SK-N-SH (cell line): ENCODE results near the gene PLEKHA6. TPM values are rescaled to one million over a fixed set of nuclear protein-coding genes. Genes with fewer than 3 reads are reported as not detected.

Experiments used
- CTCF ChIA-PET: fragments of 300-600, 350-600 bp; formaldehyde crosslinking; extraction: SDS; loops from one replicate; lab custom pipeline; 2021; lab: Yijun Ruan, JAX
- POLR2A ChIA-PET: fragments of 350-600 bp; sonication (Branson Sonifier 250); formaldehyde crosslinking; extraction: SDS; loops from one replicate; lab custom pipeline; 2020; ENCODE audit warnings: antibody characterized with exemption, inconsistent platforms; lab: Yijun Ruan, JAX
- DNase-seq: peaks from one replicate; pipeline ENCODE4 v3.0.0; 2012
- H2AFZ ChIP-seq: fragments of 200-600 bp; sonication (generic); 2 replicates; pipeline ENCODE4 v1.8.1; 2016; ENCODE audit warnings: antibody characterized with exemption, mild to moderate bottlenecking, low read depth
- H3F3A ChIP-seq: fragments of 200-600 bp; sonication (generic); replicated peaks from 2 replicates; pipeline ENCODE3; 2016; ENCODE audit warnings: antibody characterized with exemption, mild to moderate bottlenecking; ENCODE audit not compliant: insufficient read depth
- H3K27ac ChIP-seq, 2 experiments: fragments of 200-500 bp in 1 of 2; fragments of 200-600 bp in 1 of 2; sonication (Bioruptor generic) in 1 of 2; sonication (generic), shearing (Covaris generic) in 1 of 2; 2 replicates each; pipeline versions ENCODE4 v1.5.1 to v1.6.1; 2014 to 2016; ENCODE audit warnings: low read depth in 2 of 2, inconsistent platforms in 1 of 2, low read length in 1 of 2, mild to moderate bottlenecking in 1 of 2, mixed read lengths in 1 of 2
- H3K27me3 ChIP-seq: fragments of 200-600 bp; sonication (generic), shearing (Covaris generic); 2 replicates; pipeline ENCODE4 v1.6.1; 2016; ENCODE audit warnings: mixed run types; ENCODE audit not compliant: insufficient read depth
- H3K36me3 ChIP-seq, 2 experiments: fragments of 200-500 bp in 1 of 2; fragments of 200-600 bp in 1 of 2; sonication (Bioruptor generic) in 1 of 2; sonication (generic) in 1 of 2; replicated peaks in 1 of 2; 2 replicates each; pipeline versions ENCODE3 to v1.5.1; 2014 to 2016; ENCODE audit warnings: low read length in 1 of 2, mild to moderate bottlenecking in 1 of 2; ENCODE audit not compliant: insufficient read depth in 2 of 2, control insufficient read depth in 1 of 2
- H3K4me1 ChIP-seq, 2 experiments: fragments of 200-500 bp in 1 of 2; fragments of 200-600 bp in 1 of 2; sonication (Bioruptor generic) in 1 of 2; sonication (generic), shearing (Covaris generic) in 1 of 2; 2 replicates each; pipeline versions ENCODE4 v1.5.1 to v1.6.1; 2014 to 2016; ENCODE audit warnings: low read depth in 1 of 2, low read length in 1 of 2, mixed run types in 1 of 2; ENCODE audit not compliant: insufficient read depth in 2 of 2, control insufficient read depth in 1 of 2
- H3K4me2 ChIP-seq: fragments of 200-600 bp; sonication (generic), shearing (Covaris generic); 2 replicates; pipeline ENCODE4 v1.6.1; 2017; ENCODE audit warnings: mixed run types
- H3K4me3 ChIP-seq, 2 experiments: fragments of 200-500 bp in 1 of 2; fragments of 200-600 bp in 1 of 2; sonication (Bioruptor generic) in 1 of 2; sonication (generic), shearing (Covaris generic) in 1 of 2; 2 replicates each; pipeline versions ENCODE4 v1.5.1 to v1.8.1; 2014 to 2016; ENCODE audit warnings: low read depth in 2 of 2, inconsistent platforms in 1 of 2, low read length in 1 of 2, mild to moderate bottlenecking in 1 of 2, mixed read lengths in 1 of 2, moderate library complexity in 1 of 2
- H3K79me2 ChIP-seq: fragments of 200-600 bp; sonication (generic); 2 replicates; pipeline ENCODE4 v1.8.1; 2017; ENCODE audit warnings: mild to moderate bottlenecking; ENCODE audit not compliant: insufficient read depth
- H3K9ac ChIP-seq: fragments of 200-600 bp; sonication (generic); 2 replicates; pipeline ENCODE4 v1.6.1; 2017; ENCODE audit warnings: mixed run types
- H3K9me2 ChIP-seq: fragments of 200-600 bp; sonication (generic); 2 replicates; pipeline ENCODE4 v1.6.1; 2017; ENCODE audit warnings: mixed run types
- H3K9me3 ChIP-seq: fragments of 200-600 bp; sonication (generic); 2 replicates; pipeline ENCODE4 v1.6.1; 2017; ENCODE audit warnings: mixed run types, mild to moderate bottlenecking, moderate library complexity
- H4K20me1 ChIP-seq: fragments of 200-600 bp; sonication (generic); 2 replicates; pipeline ENCODE4 v1.6.1; 2017; ENCODE audit warnings: mild to moderate bottlenecking, mixed run types; ENCODE audit not compliant: insufficient read depth
- CHD2 ChIP-seq: fragments of 150-350 bp; IDR thresholded peaks from 2 replicates; pipeline ENCODE4 v1.6.1; 2018; ENCODE audit warnings: low read length; ENCODE audit not compliant: partially characterized antibody
- ELF1 ChIP-seq: IDR thresholded peaks from 2 replicates; pipeline ENCODE4 v1.4.0; 2012
- EP300 ChIP-seq, 2 experiments: IDR thresholded peaks; 2 replicates each; pipeline versions ENCODE4 v1.4.0 to v1.6.1; 2012; ENCODE audit warnings: borderline replicate concordance in 1 of 2, low read depth in 1 of 2, low read length in 1 of 2
- FOXM1 ChIP-seq: IDR thresholded peaks from 2 replicates; pipeline ENCODE4 v1.4.0; 2012; ENCODE audit warnings: low read depth, mild to moderate bottlenecking
- GABPA ChIP-seq: IDR thresholded peaks from 2 replicates; pipeline ENCODE4 v1.4.0; 2012; ENCODE audit warnings: low read depth, mild to moderate bottlenecking
- MEF2A ChIP-seq: IDR thresholded peaks from 2 replicates; pipeline ENCODE4 v1.4.0; 2012; ENCODE audit warnings: low read depth, borderline replicate concordance
- NFIC ChIP-seq: IDR thresholded peaks from 2 replicates; pipeline ENCODE4 v1.4.0; 2012; ENCODE audit warnings: borderline replicate concordance
- RAD21 ChIP-seq: IDR thresholded peaks from 2 replicates; pipeline ENCODE4 v1.6.1; 2012; ENCODE audit warnings: mild to moderate bottlenecking, low read length
- RCOR1 ChIP-seq: fragments of 150-350 bp; IDR thresholded peaks from 2 replicates; pipeline ENCODE4 v1.6.1; 2017; ENCODE audit warnings: antibody characterized with exemption, low read length
- TCF12 ChIP-seq: IDR thresholded peaks from 2 replicates; pipeline ENCODE4 v1.4.0; 2012
- WGBS: methylation state at CpG from one replicate; pipeline ENCODE4 v1.1.6; 2017; ENCODE audit warnings: low lambda C conversion rate; 5-methylcytosine and 5-hydroxymethylcytosine counted together
- polyA plus RNA-seq, 3 experiments: library from polyadenylated mRNA; depleted of rRNA; stranded (reverse); fragments of >200 nt; gene quantifications; 2 replicates each; pipeline ENCODE4 v1.2.3, GENCODE V29; 2012
- TF ChIP-seq, protein P1 (sequence below): IDR thresholded peaks from 2 replicates; pipeline ENCODE4 v1.6.1; 2012; ENCODE audit warnings: mild to moderate bottlenecking, low read depth, low read length, moderate library complexity
- TF ChIP-seq, protein P2 (sequence below): IDR thresholded peaks from 2 replicates; pipeline ENCODE4; 2012
- TF ChIP-seq, protein P3 (sequence below): fragments of 200-600 bp; sonication (generic); IDR thresholded peaks from 2 replicates; pipeline ENCODE4 v1.6.1; 2017; ENCODE audit warnings: antibody characterized with exemption, mild to moderate bottlenecking, moderate library complexity

Gene PLEKHA6
- polyA plus RNA-seq, 1 of the 3 experiments (the other 2 are of a cell fraction), result 1.2 TPM

DNA sequence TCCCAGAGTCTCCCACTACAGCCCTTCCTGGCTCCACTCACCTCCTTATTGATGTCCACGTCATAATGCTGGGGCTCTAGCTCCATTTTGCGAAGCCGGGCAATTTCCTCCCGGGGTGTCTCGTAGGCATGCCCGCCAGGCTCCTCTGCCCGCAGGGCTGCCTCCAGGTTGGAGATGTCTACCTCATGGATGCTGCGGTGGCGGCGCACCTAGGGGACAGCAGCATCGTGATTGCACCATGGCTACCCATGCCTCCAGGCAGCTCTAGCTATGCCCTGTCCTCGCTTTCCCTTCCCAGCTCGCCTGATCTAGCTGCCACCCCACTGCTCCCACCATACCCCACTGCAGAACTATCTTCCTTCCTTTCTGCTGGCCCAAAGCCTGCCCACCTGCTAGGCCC is 130.8 kb downstream of the PLEKHA6 start (continued):
- TF ChIP-seq, protein P1, sequence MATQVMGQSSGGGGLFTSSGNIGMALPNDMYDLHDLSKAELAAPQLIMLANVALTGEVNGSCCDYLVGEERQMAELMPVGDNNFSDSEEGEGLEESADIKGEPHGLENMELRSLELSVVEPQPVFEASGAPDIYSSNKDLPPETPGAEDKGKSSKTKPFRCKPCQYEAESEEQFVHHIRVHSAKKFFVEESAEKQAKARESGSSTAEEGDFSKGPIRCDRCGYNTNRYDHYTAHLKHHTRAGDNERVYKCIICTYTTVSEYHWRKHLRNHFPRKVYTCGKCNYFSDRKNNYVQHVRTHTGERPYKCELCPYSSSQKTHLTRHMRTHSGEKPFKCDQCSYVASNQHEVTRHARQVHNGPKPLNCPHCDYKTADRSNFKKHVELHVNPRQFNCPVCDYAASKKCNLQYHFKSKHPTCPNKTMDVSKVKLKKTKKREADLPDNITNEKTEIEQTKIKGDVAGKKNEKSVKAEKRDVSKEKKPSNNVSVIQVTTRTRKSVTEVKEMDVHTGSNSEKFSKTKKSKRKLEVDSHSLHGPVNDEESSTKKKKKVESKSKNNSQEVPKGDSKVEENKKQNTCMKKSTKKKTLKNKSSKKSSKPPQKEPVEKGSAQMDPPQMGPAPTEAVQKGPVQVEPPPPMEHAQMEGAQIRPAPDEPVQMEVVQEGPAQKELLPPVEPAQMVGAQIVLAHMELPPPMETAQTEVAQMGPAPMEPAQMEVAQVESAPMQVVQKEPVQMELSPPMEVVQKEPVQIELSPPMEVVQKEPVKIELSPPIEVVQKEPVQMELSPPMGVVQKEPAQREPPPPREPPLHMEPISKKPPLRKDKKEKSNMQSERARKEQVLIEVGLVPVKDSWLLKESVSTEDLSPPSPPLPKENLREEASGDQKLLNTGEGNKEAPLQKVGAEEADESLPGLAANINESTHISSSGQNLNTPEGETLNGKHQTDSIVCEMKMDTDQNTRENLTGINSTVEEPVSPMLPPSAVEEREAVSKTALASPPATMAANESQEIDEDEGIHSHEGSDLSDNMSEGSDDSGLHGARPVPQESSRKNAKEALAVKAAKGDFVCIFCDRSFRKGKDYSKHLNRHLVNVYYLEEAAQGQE, result no peak
- no peak for TF ChIP-seq NFIC
- TF ChIP-seq TCF12, result no peak
- no peak for TF ChIP-seq ELF1
- no peak for TF ChIP-seq EP300 (IDR thresholded peaks at IDR 0.05; ENCODE audit: borderline replicate concordance in 1 of 2, low read depth in 1 of 2, low read length in 1 of 2)
- no peak for TF ChIP-seq CHD2
- TF ChIP-seq, protein P2, sequence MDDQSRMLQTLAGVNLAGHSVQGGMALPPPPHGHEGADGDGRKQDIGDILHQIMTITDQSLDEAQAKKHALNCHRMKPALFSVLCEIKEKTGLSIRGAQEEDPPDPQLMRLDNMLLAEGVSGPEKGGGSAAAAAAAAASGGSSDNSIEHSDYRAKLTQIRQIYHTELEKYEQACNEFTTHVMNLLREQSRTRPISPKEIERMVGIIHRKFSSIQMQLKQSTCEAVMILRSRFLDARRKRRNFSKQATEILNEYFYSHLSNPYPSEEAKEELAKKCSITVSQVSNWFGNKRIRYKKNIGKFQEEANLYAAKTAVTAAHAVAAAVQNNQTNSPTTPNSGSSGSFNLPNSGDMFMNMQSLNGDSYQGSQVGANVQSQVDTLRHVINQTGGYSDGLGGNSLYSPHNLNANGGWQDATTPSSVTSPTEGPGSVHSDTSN, result no peak
- TF ChIP-seq GABPA, result no peak

DNA sequence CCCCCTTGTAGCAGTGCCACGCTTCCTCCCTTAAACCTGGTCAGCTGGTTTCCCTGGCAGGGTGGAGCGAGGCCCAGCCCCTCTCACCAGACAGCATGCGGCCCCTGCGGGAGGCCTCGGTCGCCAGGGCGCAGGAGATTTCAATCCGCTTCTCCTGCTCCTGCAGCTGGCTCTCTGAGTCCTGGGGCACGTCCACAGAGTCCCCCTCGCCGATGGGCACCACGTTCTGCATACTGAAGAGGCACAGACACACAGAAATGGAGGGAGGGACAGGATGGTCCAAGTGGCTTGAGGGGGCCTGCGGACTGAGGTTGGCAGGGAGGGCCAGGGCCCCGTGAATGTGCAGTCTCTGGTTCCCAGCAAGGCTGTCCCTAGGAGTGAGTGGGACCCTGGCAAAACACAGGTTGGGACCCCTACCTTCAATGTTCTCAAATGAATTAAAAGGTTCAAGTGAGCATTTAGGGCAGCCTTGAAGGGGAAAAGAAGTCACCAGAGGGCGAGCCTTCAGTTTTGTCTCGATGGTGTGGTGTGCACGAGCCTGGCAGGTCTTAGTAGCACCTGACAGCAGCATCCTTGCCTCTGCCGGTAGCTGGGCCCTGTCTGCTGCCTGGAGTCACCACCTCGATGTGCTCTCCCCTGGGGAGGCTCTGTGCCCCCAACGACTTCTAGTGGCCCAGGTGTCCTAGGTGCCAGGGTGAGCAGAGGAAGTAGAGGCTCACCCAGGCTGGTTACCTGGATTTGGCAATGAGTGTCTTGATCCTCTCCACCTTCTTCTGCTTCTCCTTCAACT is 131.5 kb downstream of the PLEKHA6 start:
- TF ChIP-seq RCOR1, result no peak
- WGBS, result 69% methylated on average over 18 of the region's 20 CpGs
- ChIA-PET POLR2A (no interaction called here), CTCF (interaction anchor here (0.6 to 4.5 kb wide), 7 partner anchors 21 to 264 kb away, joined by 3 to 19 read pairs (median 3); partner anchors contain the start of gene PLEKHA6)
- no peak overlapping the region for H3K4me3 ChIP-seq
- peaks cover 0 to 17% of the 10 kb centered on the region in 2 experiments for H3K36me3 ChIP-seq
- H3F3A ChIP-seq, result no peaks in the 10 kb centered on the region
- H3K9ac ChIP-seq, result no peak overlapping the region
- H3K27ac ChIP-seq, result no peak overlapping the region; a peak in 1 of 4 replicates
- H3K27me3 ChIP-seq, result no peaks in the 10 kb centered on the region
- no peak for DNase-seq
- H3K4me1 ChIP-seq, result peaks cover 0 to 13% of the 10 kb centered on the region in 2 experiments; a peak in 2 of 4 replicates
- H3K79me2 ChIP-seq, result no peaks in the 10 kb centered on the region
- no peak overlapping the region for H2AFZ ChIP-seq
- H3K9me3 ChIP-seq, result no peaks in the 10 kb centered on the region
- H3K4me2 ChIP-seq, result no peak overlapping the region
- no peaks in the 10 kb centered on the region for H3K9me2 ChIP-seq
- H4K20me1 ChIP-seq, result no peaks in the 10 kb centered on the region

DNA sequence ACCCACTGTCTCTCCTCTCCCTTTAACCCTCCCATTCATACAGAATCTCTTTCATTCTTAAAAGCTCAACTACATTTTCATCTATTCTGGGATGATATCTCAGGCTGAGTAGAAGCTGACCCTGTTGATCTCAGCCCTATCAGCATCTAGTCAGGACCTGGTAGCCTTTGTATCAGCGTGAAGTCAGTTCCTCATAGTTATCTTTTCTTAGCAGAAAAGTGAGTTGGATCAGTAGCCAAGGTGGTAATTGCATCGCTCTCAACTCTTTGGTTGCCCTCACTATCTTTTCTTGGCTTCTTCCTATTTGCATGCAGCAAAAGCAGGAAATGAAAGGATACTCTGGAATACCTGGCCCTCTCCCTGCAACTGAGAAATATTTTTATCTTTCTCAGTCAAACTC is 132.4 kb downstream of the PLEKHA6 start:
- Histone ChIP-seq H3K9me2 (no peaks in the 10 kb centered on the region), H3K27ac (no peak overlapping the region)

More for the DNA sequence above, 132.4 kb downstream of the PLEKHA6 start:
- CTCF ChIA-PET, result interaction anchor here (0.8 to 4.5 kb wide), 5 partner anchors 13 to 136 kb away, joined by 4 to 19 read pairs (median 5); partner anchors contain the start of gene GOLT1A
- no peak for TF ChIP-seq FOXM1
- no peak for TF ChIP-seq RAD21
- TF ChIP-seq, protein P3, sequence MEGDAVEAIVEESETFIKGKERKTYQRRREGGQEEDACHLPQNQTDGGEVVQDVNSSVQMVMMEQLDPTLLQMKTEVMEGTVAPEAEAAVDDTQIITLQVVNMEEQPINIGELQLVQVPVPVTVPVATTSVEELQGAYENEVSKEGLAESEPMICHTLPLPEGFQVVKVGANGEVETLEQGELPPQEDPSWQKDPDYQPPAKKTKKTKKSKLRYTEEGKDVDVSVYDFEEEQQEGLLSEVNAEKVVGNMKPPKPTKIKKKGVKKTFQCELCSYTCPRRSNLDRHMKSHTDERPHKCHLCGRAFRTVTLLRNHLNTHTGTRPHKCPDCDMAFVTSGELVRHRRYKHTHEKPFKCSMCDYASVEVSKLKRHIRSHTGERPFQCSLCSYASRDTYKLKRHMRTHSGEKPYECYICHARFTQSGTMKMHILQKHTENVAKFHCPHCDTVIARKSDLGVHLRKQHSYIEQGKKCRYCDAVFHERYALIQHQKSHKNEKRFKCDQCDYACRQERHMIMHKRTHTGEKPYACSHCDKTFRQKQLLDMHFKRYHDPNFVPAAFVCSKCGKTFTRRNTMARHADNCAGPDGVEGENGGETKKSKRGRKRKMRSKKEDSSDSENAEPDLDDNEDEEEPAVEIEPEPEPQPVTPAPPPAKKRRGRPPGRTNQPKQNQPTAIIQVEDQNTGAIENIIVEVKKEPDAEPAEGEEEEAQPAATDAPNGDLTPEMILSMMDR, result no peak
- no peak for TF ChIP-seq MEF2A
- TF ChIP-seq, all 33 proteins: peak for 0
- Histone ChIP-seq H3K27me3 (no peaks in the 10 kb centered on the region), H3F3A (no peaks in the 10 kb centered on the region), H3K36me3 (peaks cover 0 to 17% of the 10 kb centered on the region in 2 experiments), H3K9ac (no peak overlapping the region), H2AFZ (no peak overlapping the region), H3K79me2 (no peaks in the 10 kb centered on the region), H3K4me3 (no peak overlapping the region), H3K9me3 (no peaks in the 10 kb centered on the region), H3K4me2 (no peak overlapping the region), H4K20me1 (no peaks in the 10 kb centered on the region), H3K4me1 (peaks cover 0 to 13% of the 10 kb centered on the region in 2 experiments; a peak in 2 of 4 replicates)
- 81% methylated on average over 2 of the region's 2 CpGs for WGBS
- DNase-seq, result no peak
- POLR2A ChIA-PET, result no interaction called here
